WTC11 (cell line): ENCODE data around the gene ZNF14. TPM values are rescaled to one million over a fixed set of nuclear protein-coding genes. Genes with fewer than 3 reads are reported as not detected.

Experiments used
- ATAC-seq: fragments of 200-7000 bp; cut with Tn5 transposase; 2 replicates; pipeline ENCODE4 v1.10.0; 2021; ENCODE audit warnings: mild to moderate bottlenecking, moderate library complexity
- CTCF ChIA-PET: fragments of 300-600 bp; sonication (Branson Sonifier 250); formaldehyde crosslinking; loops from one replicate; lab custom pipeline; 2021; ENCODE audit warnings: antibody characterized with exemption; lab: Charles Lee
- POLR2A ChIA-PET: fragments of 350-600 bp; sonication (Branson Sonifier 250); formaldehyde crosslinking; loops from one replicate; lab custom pipeline; 2021; ENCODE audit warnings: antibody characterized with exemption; lab: Charles Lee
- DNase-seq: peaks from one replicate; pipeline ENCODE4 v3.0.0; 2021; ENCODE audit warnings: low spot score
- H3K27ac Mint-ChIP-seq: 2 replicates; pipeline ENCODE4 v1.8.0; 2021; ENCODE audit warnings: mixed read lengths
- H3K27me3 Mint-ChIP-seq: 2 replicates; pipeline ENCODE4 v1.8.0; 2021; ENCODE audit warnings: low read depth, mild to moderate bottlenecking, moderate library complexity, mixed read lengths
- H3K36me3 Mint-ChIP-seq: 2 replicates; pipeline ENCODE4 v1.8.0; 2021; ENCODE audit warnings: mixed read lengths
- H3K4me1 Mint-ChIP-seq: 2 replicates; pipeline ENCODE4 v1.8.0; 2022; ENCODE audit warnings: mixed read lengths
- H3K4me3 Mint-ChIP-seq: 2 replicates; pipeline ENCODE4 v1.8.0; 2021; ENCODE audit warnings: mild to moderate bottlenecking, moderate library complexity, mixed read lengths
- H3K9me3 Mint-ChIP-seq: 2 replicates; pipeline ENCODE4 v1.8.0; 2021; ENCODE audit warnings: mixed read lengths
- CBFB ChIP-seq: sonication (generic); formaldehyde crosslinking; IDR thresholded peaks from 2 replicates; pipeline ENCODE4 v1.8.1; 2022; ENCODE audit warnings: mild to moderate bottlenecking, low read depth, missing genetic modification reagents
- EMX1 ChIP-seq: fragments of 250-450 bp; sonication (Bioruptor Pico); IDR thresholded peaks from 2 replicates; pipeline ENCODE4 v1.8.0; 2021; ENCODE audit warnings: mild to moderate bottlenecking
- FOXK1 ChIP-seq: sonication (generic); formaldehyde crosslinking; IDR thresholded peaks from 2 replicates; pipeline ENCODE4 v1.8.0; 2022; ENCODE audit warnings: mild to moderate bottlenecking, moderate library complexity, missing genetic modification reagents
- FOXP1 ChIP-seq: sonication (generic); formaldehyde crosslinking; IDR thresholded peaks from 2 replicates; pipeline ENCODE4 v1.8.0; 2022; ENCODE audit warnings: missing genetic modification reagents, mild to moderate bottlenecking, moderate library complexity, borderline replicate concordance
- GTF2I ChIP-seq: fragments of 250-450 bp; sonication (Bioruptor Pico); conservative IDR thresholded peaks from 2 replicates; pipeline ENCODE4 v1.4.0; 2021; ENCODE audit warnings: mild to moderate bottlenecking
- NR2C2 ChIP-seq: sonication (generic); formaldehyde crosslinking; IDR thresholded peaks from 2 replicates; pipeline ENCODE4 v1.8.0; 2022; ENCODE audit warnings: mild to moderate bottlenecking, missing genetic modification reagents
- OVOL2 ChIP-seq: fragments of 250-450 bp; sonication (Bioruptor Pico); IDR thresholded peaks from 2 replicates; pipeline ENCODE4 v1.9.0; 2021; ENCODE audit warnings: mild to moderate bottlenecking, borderline replicate concordance
- SOX15 ChIP-seq: fragments of 250-450 bp; sonication (Bioruptor Pico); IDR thresholded peaks from 2 replicates; pipeline ENCODE4 v1.9.0; 2021; ENCODE audit warnings: mild to moderate bottlenecking
- SP1 ChIP-seq: sonication (generic); formaldehyde crosslinking; conservative IDR thresholded peaks from 2 replicates; pipeline ENCODE4 v1.8.1; 2022; ENCODE audit warnings: missing genetic modification reagents
- TCF7 ChIP-seq: sonication (generic); formaldehyde crosslinking; IDR thresholded peaks from 2 replicates; pipeline ENCODE4 v1.8.0; 2022; ENCODE audit warnings: mild to moderate bottlenecking, low read depth, missing genetic modification reagents, moderate library complexity
- TP53 ChIP-seq: sonication (generic); formaldehyde crosslinking; IDR thresholded peaks from 2 replicates; pipeline ENCODE4 v1.8.1; 2023; ENCODE audit warnings: mild to moderate bottlenecking, missing genetic modification reagents
- ZNF121 ChIP-seq: sonication (generic); formaldehyde crosslinking; IDR thresholded peaks from 2 replicates; pipeline ENCODE4 v1.8.0; 2023; ENCODE audit warnings: missing genetic modification reagents
- ZNF138 ChIP-seq: sonication (generic); formaldehyde crosslinking; conservative IDR thresholded peaks from 2 replicates; pipeline ENCODE4 v1.8.1; 2022; ENCODE audit warnings: mild to moderate bottlenecking, moderate library complexity, missing genetic modification reagents
- ZNF396 ChIP-seq: fragments of 250-450 bp; sonication (Bioruptor Pico); IDR thresholded peaks from 2 replicates; pipeline ENCODE4 v1.8.0; 2021; ENCODE audit warnings: mild to moderate bottlenecking, moderate library complexity, borderline replicate concordance
- total RNA-seq: library from RNA; stranded (reverse); gene quantifications from 3 replicates; pipeline ENCODE4 v1.2.3, GENCODE V29; 2021
- TF ChIP-seq, protein P1 (sequence below): sonication (generic); formaldehyde crosslinking; IDR thresholded peaks from 2 replicates; pipeline ENCODE4 v1.8.1; 2022; ENCODE audit warnings: low read depth, mild to moderate bottlenecking, moderate library complexity, missing genetic modification reagents, borderline replicate concordance
- TF ChIP-seq, protein P2 (sequence below): fragments of 250-450 bp; sonication (Bioruptor Pico); IDR thresholded peaks from 2 replicates; pipeline ENCODE4 v1.9.0; 2021; ENCODE audit warnings: moderate library complexity, mild to moderate bottlenecking, inconsistent platforms, borderline replicate concordance
- TF ChIP-seq, protein P3 (sequence below): fragments of 250-450 bp; sonication (Bioruptor Pico); IDR thresholded peaks from 2 replicates; pipeline ENCODE4 v1.8.0; 2021; ENCODE audit warnings: mild to moderate bottlenecking
- TF ChIP-seq, protein P4 (sequence below): sonication (generic); formaldehyde crosslinking; IDR thresholded peaks from 2 replicates; pipeline ENCODE4 v1.8.0; 2022; ENCODE audit warnings: mild to moderate bottlenecking, missing genetic modification reagents
- TF ChIP-seq, protein P5 (sequence below): sonication (generic); formaldehyde crosslinking; IDR thresholded peaks from 2 replicates; pipeline ENCODE4 v1.8.1; 2023; ENCODE audit warnings: mild to moderate bottlenecking, missing genetic modification reagents, borderline replicate concordance
- TF ChIP-seq, protein P6 (sequence below): sonication (generic); formaldehyde crosslinking; IDR thresholded peaks from 2 replicates; pipeline ENCODE4 v1.8.1; 2022; ENCODE audit warnings: missing genetic modification reagents, borderline replicate concordance
- TF ChIP-seq, protein P7 (sequence below): sonication (generic); formaldehyde crosslinking; IDR thresholded peaks from 2 replicates; pipeline ENCODE4 v1.8.1; 2022; ENCODE audit warnings: mild to moderate bottlenecking, missing genetic modification reagents, moderate library complexity, borderline replicate concordance

ZNF14 gene
- total RNA-seq, 1 experiment from 2014 or later, result 5.7 TPM

DNA sequence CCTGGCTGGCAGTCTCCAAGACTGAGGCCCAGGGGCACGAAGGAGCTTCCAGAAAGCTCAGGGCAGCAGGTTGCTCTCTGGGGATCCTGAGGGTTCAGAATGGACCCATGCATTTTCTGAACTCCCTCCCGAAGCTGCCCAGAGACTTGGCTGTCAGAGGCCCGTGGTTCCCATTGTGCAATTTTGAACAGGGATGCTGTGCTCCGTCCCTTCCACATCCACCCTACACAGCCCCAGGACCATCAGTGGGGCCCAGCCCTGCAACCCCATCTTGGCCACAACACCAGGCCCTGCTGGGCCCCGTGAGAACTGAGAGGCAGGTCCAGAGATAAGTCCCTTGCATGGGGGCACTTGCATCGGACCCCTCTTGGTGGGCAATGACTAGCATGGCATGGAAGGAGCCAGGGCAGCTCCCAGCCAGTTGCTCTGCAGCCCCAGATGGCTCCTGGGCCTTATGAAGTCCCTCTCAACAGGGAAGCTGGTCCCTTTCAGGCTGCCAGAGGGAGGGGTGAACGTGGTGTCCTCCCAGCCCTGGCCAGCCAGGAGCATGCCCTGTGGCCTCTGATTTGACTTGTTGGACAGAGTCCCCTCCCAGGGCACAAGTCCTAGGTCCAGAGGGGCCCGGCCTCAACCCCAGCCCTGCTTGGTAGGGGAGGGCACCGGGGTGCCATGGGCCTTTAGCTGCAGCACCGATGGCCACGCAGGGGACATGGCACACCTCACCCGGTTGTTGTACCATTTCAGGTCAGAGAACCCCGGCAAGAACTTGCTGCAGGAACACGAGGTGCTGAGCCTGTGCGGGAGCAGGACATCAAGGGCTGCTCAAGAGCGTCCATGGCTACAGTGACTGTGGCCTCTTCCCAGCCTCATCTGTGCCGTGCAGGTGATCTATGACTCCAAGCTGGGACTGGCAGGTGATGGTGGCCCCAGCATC lies 17.3 kb upstream of the ZNF14 start (continued):
- no peak for TF ChIP-seq EMX1
- no peak for TF ChIP-seq ZNF121 (CRISPR knock-in tag)
- TF ChIP-seq, protein P1, sequence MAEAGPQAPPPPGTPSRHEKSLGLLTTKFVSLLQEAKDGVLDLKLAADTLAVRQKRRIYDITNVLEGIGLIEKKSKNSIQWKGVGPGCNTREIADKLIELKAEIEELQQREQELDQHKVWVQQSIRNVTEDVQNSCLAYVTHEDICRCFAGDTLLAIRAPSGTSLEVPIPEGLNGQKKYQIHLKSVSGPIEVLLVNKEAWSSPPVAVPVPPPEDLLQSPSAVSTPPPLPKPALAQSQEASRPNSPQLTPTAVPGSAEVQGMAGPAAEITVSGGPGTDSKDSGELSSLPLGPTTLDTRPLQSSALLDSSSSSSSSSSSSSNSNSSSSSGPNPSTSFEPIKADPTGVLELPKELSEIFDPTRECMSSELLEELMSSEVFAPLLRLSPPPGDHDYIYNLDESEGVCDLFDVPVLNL (CRISPR knock-in tag), result no peak

DNA sequence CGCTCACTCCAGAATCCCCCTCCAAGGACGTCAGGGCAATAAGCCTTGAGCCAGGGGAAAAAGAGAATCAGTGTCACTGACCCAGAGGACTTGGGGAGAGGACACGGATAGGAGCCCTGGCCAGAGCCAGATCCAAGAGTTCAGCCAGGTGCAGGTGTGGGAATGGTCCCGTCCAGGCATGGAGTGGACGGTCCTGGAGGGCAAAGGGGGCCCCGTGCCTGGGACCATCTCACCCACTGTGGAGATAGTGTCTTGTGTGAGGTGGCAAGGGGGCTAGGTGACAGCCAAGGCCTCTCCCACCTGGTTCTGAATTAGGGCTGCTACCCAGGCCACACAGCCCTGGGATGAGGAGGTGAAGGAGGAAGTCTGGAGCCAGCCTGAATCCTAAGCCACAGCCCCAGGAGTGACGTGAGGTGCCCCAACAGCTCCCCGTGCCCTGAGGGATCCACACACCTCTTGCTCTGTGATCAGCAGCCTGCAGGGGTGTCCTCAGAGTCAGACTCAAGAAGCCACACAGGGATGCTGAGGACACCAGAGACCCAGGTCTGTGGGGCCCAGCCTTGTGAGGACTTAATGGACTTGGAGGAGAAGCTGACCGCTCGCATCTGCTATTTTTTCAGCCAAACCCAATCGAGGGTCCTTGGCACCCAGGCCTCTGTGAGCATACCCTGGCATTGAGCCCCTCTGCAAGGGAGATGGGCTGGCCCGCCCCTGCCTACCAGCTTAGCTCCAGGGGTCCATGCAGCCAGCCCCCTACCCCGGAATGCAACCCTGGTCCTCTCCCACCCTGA lies 16.4 kb upstream of the ZNF14 start:
- ATAC-seq (no peak), DNase-seq (no peak)
- ChIA-PET CTCF (interaction anchor here (0.5 kb wide), 1 partner anchor 14 kb away, joined by 3 read pairs; no protein-coding TSS in a partner anchor), POLR2A (interaction anchor here (1.2 kb wide), 1 partner anchor 27 kb away, joined by 3 read pairs; no protein-coding TSS in a partner anchor)
- Mint-ChIP-seq H3K27me3 (peaks cover 9% of the 10 kb centered on the region), H3K4me3 (no peak overlapping the region), H3K36me3 (no peaks in the 10 kb centered on the region), H3K9me3 (0 out of 2 replicates have a peak, but pooled peaks cover 3% of the 10 kb centered on the region), H3K4me1 (no peaks in the 10 kb centered on the region), H3K27ac (no peak overlapping the region)
- TF ChIP-seq SP1 (CRISPR knock-in tag) (no peak), TP53 (no peak), OVOL2 (CRISPR knock-in tag) (no peak), SOX15 (CRISPR knock-in tag) (no peak), NR2C2 (CRISPR knock-in tag) (no peak), FOXK1 (CRISPR knock-in tag) (no peak), CBFB (CRISPR knock-in tag) (no peak), FOXP1 (no peak), ZNF121 (CRISPR knock-in tag) (no peak), GTF2I (CRISPR knock-in tag) (no peak), TCF7 (CRISPR knock-in tag) (no peak), ZNF396 (CRISPR knock-in tag) (no peak), ZNF138 (CRISPR knock-in tag) (no peak)
- TF ChIP-seq, protein P2, sequence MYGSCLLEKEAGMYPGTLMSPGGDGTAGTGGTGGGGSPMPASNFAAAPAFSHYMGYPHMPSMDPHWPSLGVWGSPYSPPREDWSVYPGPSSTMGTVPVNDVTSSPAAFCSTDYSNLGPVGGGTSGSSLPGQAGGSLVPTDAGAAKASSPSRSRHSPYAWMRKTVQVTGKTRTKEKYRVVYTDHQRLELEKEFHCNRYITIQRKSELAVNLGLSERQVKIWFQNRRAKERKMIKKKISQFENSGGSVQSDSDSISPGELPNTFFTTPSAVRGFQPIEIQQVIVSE, result no peak
- TF ChIP-seq, protein P3, sequence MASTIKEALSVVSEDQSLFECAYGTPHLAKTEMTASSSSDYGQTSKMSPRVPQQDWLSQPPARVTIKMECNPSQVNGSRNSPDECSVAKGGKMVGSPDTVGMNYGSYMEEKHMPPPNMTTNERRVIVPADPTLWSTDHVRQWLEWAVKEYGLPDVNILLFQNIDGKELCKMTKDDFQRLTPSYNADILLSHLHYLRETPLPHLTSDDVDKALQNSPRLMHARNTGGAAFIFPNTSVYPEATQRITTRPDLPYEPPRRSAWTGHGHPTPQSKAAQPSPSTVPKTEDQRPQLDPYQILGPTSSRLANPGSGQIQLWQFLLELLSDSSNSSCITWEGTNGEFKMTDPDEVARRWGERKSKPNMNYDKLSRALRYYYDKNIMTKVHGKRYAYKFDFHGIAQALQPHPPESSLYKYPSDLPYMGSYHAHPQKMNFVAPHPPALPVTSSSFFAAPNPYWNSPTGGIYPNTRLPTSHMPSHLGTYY, result no peak
- TF ChIP-seq, protein P4, sequence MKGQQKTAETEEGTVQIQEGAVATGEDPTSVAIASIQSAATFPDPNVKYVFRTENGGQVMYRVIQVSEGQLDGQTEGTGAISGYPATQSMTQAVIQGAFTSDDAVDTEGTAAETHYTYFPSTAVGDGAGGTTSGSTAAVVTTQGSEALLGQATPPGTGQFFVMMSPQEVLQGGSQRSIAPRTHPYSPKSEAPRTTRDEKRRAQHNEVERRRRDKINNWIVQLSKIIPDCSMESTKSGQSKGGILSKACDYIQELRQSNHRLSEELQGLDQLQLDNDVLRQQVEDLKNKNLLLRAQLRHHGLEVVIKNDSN (CRISPR knock-in tag), result no peak
- TF ChIP-seq, protein P5, sequence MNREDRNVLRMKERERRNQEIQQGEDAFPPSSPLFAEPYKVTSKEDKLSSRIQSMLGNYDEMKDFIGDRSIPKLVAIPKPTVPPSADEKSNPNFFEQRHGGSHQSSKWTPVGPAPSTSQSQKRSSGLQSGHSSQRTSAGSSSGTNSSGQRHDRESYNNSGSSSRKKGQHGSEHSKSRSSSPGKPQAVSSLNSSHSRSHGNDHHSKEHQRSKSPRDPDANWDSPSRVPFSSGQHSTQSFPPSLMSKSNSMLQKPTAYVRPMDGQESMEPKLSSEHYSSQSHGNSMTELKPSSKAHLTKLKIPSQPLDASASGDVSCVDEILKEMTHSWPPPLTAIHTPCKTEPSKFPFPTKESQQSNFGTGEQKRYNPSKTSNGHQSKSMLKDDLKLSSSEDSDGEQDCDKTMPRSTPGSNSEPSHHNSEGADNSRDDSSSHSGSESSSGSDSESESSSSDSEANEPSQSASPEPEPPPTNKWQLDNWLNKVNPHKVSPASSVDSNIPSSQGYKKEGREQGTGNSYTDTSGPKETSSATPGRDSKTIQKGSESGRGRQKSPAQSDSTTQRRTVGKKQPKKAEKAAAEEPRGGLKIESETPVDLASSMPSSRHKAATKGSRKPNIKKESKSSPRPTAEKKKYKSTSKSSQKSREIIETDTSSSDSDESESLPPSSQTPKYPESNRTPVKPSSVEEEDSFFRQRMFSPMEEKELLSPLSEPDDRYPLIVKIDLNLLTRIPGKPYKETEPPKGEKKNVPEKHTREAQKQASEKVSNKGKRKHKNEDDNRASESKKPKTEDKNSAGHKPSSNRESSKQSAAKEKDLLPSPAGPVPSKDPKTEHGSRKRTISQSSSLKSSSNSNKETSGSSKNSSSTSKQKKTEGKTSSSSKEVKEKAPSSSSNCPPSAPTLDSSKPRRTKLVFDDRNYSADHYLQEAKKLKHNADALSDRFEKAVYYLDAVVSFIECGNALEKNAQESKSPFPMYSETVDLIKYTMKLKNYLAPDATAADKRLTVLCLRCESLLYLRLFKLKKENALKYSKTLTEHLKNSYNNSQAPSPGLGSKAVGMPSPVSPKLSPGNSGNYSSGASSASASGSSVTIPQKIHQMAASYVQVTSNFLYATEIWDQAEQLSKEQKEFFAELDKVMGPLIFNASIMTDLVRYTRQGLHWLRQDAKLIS (CRISPR knock-in tag), result no peak
- TF ChIP-seq, protein P6, sequence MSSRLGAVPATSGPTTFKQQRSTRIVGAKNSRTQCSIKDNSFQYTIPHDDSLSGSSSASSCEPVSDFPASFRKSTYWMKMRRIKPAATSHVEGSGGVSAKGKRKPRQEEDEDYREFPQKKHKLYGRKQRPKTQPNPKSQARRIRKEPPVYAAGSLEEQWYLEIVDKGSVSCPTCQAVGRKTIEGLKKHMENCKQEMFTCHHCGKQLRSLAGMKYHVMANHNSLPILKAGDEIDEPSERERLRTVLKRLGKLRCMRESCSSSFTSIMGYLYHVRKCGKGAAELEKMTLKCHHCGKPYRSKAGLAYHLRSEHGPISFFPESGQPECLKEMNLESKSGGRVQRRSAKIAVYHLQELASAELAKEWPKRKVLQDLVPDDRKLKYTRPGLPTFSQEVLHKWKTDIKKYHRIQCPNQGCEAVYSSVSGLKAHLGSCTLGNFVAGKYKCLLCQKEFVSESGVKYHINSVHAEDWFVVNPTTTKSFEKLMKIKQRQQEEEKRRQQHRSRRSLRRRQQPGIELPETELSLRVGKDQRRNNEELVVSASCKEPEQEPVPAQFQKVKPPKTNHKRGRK, result no peak
- TF ChIP-seq, protein P7, sequence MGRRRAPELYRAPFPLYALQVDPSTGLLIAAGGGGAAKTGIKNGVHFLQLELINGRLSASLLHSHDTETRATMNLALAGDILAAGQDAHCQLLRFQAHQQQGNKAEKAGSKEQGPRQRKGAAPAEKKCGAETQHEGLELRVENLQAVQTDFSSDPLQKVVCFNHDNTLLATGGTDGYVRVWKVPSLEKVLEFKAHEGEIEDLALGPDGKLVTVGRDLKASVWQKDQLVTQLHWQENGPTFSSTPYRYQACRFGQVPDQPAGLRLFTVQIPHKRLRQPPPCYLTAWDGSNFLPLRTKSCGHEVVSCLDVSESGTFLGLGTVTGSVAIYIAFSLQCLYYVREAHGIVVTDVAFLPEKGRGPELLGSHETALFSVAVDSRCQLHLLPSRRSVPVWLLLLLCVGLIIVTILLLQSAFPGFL (CRISPR knock-in tag), result no peak
